Activated T-helper 1 cell treated with anti-CD3 and anti-CD28 coated beads, Interleukin-2, amount 50 U/mL, for 16 hours (primary cell): ENCODE data around the gene TNFRSF14.
"Not testable (repeated sequence)": the region's sequence is repeated elsewhere in the genome, so short reads cannot be mapped to it uniquely, and the experiment has no call there.

Experiments used
- DNase-seq, 2 donors: peaks; one replicate each; pipeline ENCODE4 v3.0.0-alpha.2; 2020; ENCODE audit warnings: low read depth in 1 of 2, low spot score in 1 of 2

The TNFRSF14 gene

GRCh38 chr1:2553076-2553475, 3.1 kb upstream of the TNFRSF14 start:
- DNase-seq, result not testable (repeated sequence)

GRCh38 chr1:2553871-2554620, 2.1 kb upstream of the TNFRSF14 start:
- DNase-seq, result no peak

- DNase-seq, result no peak
Observed at GRCh38 chr1:2554621-2555387, 1.4 kb upstream of the TNFRSF14 start.

- DNase-seq, result peak in 1 of 2 donors; percentile 53
Observed at GRCh38 chr1:2555634-2556276, 416 bp upstream of the TNFRSF14 start.

GRCh38 chr1:2556678-2557481, 709 bp downstream of the TNFRSF14 start:
- no peak for DNase-seq

GRCh38 chr1:2557482-2558400, 1.6 kb downstream of the TNFRSF14 start:
- no peak for DNase-seq

- DNase-seq, result no peak
Observed at GRCh38 chr1:2558420-2558819, 2.2 kb downstream of the TNFRSF14 start.

GRCh38 chr1:2558861-2559260, 2.7 kb downstream of the TNFRSF14 start:
- no peak for DNase-seq

GRCh38 chr1:2559509-2560298, 3.5 kb downstream of the TNFRSF14 start:
- DNase-seq, result no peak

GRCh38 chr1:2560299-2561073, 4.3 kb downstream of the TNFRSF14 start:
- DNase-seq, result no peak

- no peak for DNase-seq
Observed at GRCh38 chr1:2561446-2561845, 5.3 kb downstream of the TNFRSF14 start.

- DNase-seq, result no peak
Observed at GRCh38 chr1:2561898-2562895, 6.0 kb downstream of the TNFRSF14 start.

GRCh38 chr1:2563205-2563604, 7.0 kb downstream of the TNFRSF14 start:
- no peak for DNase-seq

- no peak for DNase-seq
Observed at GRCh38 chr1:2564006-2564814, 8.0 kb downstream of the TNFRSF14 start.

- no peak for DNase-seq
Observed at GRCh38 chr1:2564815-2565374, 8.7 kb downstream of the TNFRSF14 start.
